Neural progenitor cell (in vitro differentiated cells): ENCODE measurements around the gene CHST12. TPM values are rescaled to one million over a fixed set of nuclear protein-coding genes. Genes with fewer than 3 reads are reported as not detected.
A peak's percentile ranks its signal among the peaks of the same experiment; 100 is the strongest.

Experiments used
- DNase-seq: peaks from one replicate; pipeline ENCODE4 v3.0.0-alpha.2; 2016; ENCODE audit warnings: low spot score
- H2AFZ ChIP-seq: fragments of 200-600 bp; sonication (generic); replicated peaks from 2 replicates; pipeline ENCODE4 v1.6.1; 2016; ENCODE audit warnings: antibody characterized with exemption
- H3F3A ChIP-seq: fragments of 200-600 bp; sonication (generic); 2 replicates; pipeline ENCODE4 v1.6.1; 2016; ENCODE audit warnings: antibody characterized with exemption, low read depth
- H3K27ac ChIP-seq: fragments of 200-600 bp; sonication (generic); 2 replicates; pipeline ENCODE4 v1.5.1; 2016; ENCODE audit warnings: mild to moderate bottlenecking
- H3K27me3 ChIP-seq: fragments of 200-600 bp; sonication (generic); 2 replicates; pipeline ENCODE4 v1.6.1; 2016; ENCODE audit warnings: mild to moderate bottlenecking, moderate library complexity
- H3K36me3 ChIP-seq: fragments of 200-600 bp; sonication (generic); 2 replicates; pipeline ENCODE4 v1.5.1; 2016
- H3K4me1 ChIP-seq: fragments of 200-600 bp; sonication (generic); 2 replicates; pipeline ENCODE4 v1.6.1; 2016; ENCODE audit warnings: mixed run types
- H3K4me2 ChIP-seq: fragments of 200-600 bp; sonication (generic); 2 replicates; pipeline ENCODE4 v1.6.1; 2016
- H3K4me3 ChIP-seq: fragments of 200-600 bp; sonication (generic); 2 replicates; pipeline ENCODE4 v1.5.1; 2016
- H3K79me2 ChIP-seq: fragments of 200-600 bp; sonication (generic); 2 replicates; pipeline ENCODE4 v1.6.1; 2016; ENCODE audit warnings: low read depth
- H3K9ac ChIP-seq: fragments of 200-600 bp; sonication (generic); 2 replicates; pipeline ENCODE4 v1.6.1; 2016
- H3K9me3 ChIP-seq: fragments of 200-600 bp; sonication (generic); 2 replicates; pipeline ENCODE4 v1.5.1; 2016; ENCODE audit warnings: low read depth
- H4K20me1 ChIP-seq: fragments of 200-600 bp; sonication (generic); 2 replicates; pipeline ENCODE4 v1.6.1; 2016; ENCODE audit warnings: low read depth
- H3K27ac Mint-ChIP-seq: 3 replicates; pipeline ENCODE4 v1.8.0; 2021; ENCODE audit warnings: mixed read lengths
- H3K27me3 Mint-ChIP-seq: 2 replicates; pipeline ENCODE4 v1.8.0; 2022; ENCODE audit warnings: low read depth, mild to moderate bottlenecking, inconsistent platforms, moderate library complexity, mixed read lengths; ENCODE audit not compliant: insufficient read depth
- H3K36me3 Mint-ChIP-seq: 3 replicates; pipeline ENCODE4 v1.8.0; 2021; ENCODE audit warnings: mixed read lengths
- H3K4me1 Mint-ChIP-seq: 3 replicates; pipeline ENCODE4 v1.8.0; 2021; ENCODE audit warnings: mixed read lengths
- H3K4me3 Mint-ChIP-seq: 3 replicates; pipeline ENCODE4 v1.8.0; 2021; ENCODE audit warnings: mild to moderate bottlenecking, moderate library complexity, mixed read lengths
- H3K9me3 Mint-ChIP-seq: 3 replicates; pipeline ENCODE4 v1.8.0; 2020; ENCODE audit warnings: mixed read lengths
- CTCF ChIP-seq: fragments of 200-600 bp; sonication (generic); IDR thresholded peaks from 2 replicates; pipeline ENCODE4 v1.5.1; 2017; ENCODE audit warnings: antibody characterized with exemption, mild to moderate bottlenecking
- EZH2 ChIP-seq: fragments of 200-600 bp; sonication (generic); IDR thresholded peaks from 2 replicates; pipeline ENCODE4 v1.6.1; 2017; ENCODE audit warnings: antibody characterized with exemption, mild to moderate bottlenecking, moderate library complexity
- EZH2phosphoT487 ChIP-seq: fragments of 200-600 bp; sonication (generic); IDR thresholded peaks from 2 replicates; pipeline ENCODE4 v1.6.1; 2017; ENCODE audit warnings: antibody characterized with exemption
- total RNA-seq: library from RNA; depleted of rRNA; stranded (reverse); fragments of >200 nt; gene quantifications from 2 replicates; pipeline ENCODE4 v1.2.3, GENCODE V29; 2015; ENCODE audit warnings: low replicate concordance

Gene CHST12
- total RNA-seq, 1 donor from 2014 or later: 0.43 TPM

- peaks cover 85% of the 10 kb centered on the region for H3K79me2 ChIP-seq
- peaks cover 3% of the 10 kb centered on the region for H3K36me3 Mint-ChIP-seq
These were observed 48.3 kb upstream of the CHST12 start for GRCh38 chr7:2354939-2355704.

GRCh38 chr7:2355705-2356008 lies 47.8 kb upstream of the CHST12 start:
- Histone ChIP-seq H2AFZ (no peak overlapping the region), H3F3A (no peaks in the 10 kb centered on the region), H3K79me2 (peaks cover 88% of the 10 kb centered on the region), H3K36me3 (no peaks in the 10 kb centered on the region), H3K4me3 (peak overlapping the region; percentile 74), H3K4me1 (peaks cover 14% of the 10 kb centered on the region), H3K27ac (no peak overlapping the region), H3K27me3 (no peaks in the 10 kb centered on the region), H3K9ac (peak overlapping the region; percentile 96), H3K9me3 (no peaks in the 10 kb centered on the region), H3K4me2 (peak overlapping the region; percentile 82), H4K20me1 (peaks cover 57% of the 10 kb centered on the region)
- Mint-ChIP-seq H3K4me1 (peaks cover 14% of the 10 kb centered on the region), H3K9me3 (no peaks in the 10 kb centered on the region), H3K27me3 (peaks cover 19% of the 10 kb centered on the region), H3K4me3 (peak overlapping the region; percentile 89), H3K36me3 (peaks cover 3% of the 10 kb centered on the region), H3K27ac (peak overlapping the region; percentile 74)
- no peak for TF ChIP-seq CTCF
- no peak for TF ChIP-seq EZH2
- no peak for TF ChIP-seq EZH2phosphoT487
- DNase-seq: peak; percentile 53

More at GRCh38 chr7:2354939-2355704, 48.3 kb upstream of the CHST12 start:
- Histone ChIP-seq H3K27ac (no peak overlapping the region), H3K4me1 (peaks cover 14% of the 10 kb centered on the region), H3K36me3 (no peaks in the 10 kb centered on the region), H3F3A (no peaks in the 10 kb centered on the region), H4K20me1 (peaks cover 52% of the 10 kb centered on the region), H3K27me3 (no peaks in the 10 kb centered on the region), H3K9me3 (no peaks in the 10 kb centered on the region), H2AFZ (no peak overlapping the region), H3K4me2 (peak overlapping the region; percentile 82), H3K9ac (peak overlapping the region; percentile 96), H3K4me3 (peak overlapping the region; percentile 74)
- peaks cover 18% of the 10 kb centered on the region for H3K27me3 Mint-ChIP-seq
- TF ChIP-seq EZH2phosphoT487 (no peak), CTCF (no peak), EZH2 (no peak)
- peak overlapping the region; percentile 94 for H3K4me3 Mint-ChIP-seq
- H3K9me3 Mint-ChIP-seq: no peaks in the 10 kb centered on the region
- H3K4me1 Mint-ChIP-seq: peaks cover 14% of the 10 kb centered on the region
- DNase-seq: no peak
- H3K27ac Mint-ChIP-seq: peak overlapping the region; percentile 74

GRCh38 chr7:2357165-2357564 lies 46.2 kb upstream of the CHST12 start:
- Histone ChIP-seq H3K4me3 (no peak overlapping the region), H3K36me3 (no peaks in the 10 kb centered on the region), H3K9ac (no peak overlapping the region), H3K4me2 (peak overlapping the region; percentile 82), H3K27ac (no peak overlapping the region), H4K20me1 (peaks cover 65% of the 10 kb centered on the region), H3K27me3 (no peaks in the 10 kb centered on the region), H3K4me1 (peaks cover 14% of the 10 kb centered on the region), H3K79me2 (peaks cover 93% of the 10 kb centered on the region), H3K9me3 (no peaks in the 10 kb centered on the region), H3F3A (no peaks in the 10 kb centered on the region), H2AFZ (no peak overlapping the region)
- no peak for DNase-seq
- Mint-ChIP-seq H3K27ac (no peak overlapping the region), H3K27me3 (peaks cover 17% of the 10 kb centered on the region), H3K36me3 (peaks cover 6% of the 10 kb centered on the region), H3K4me1 (peaks cover 17% of the 10 kb centered on the region), H3K9me3 (no peaks in the 10 kb centered on the region), H3K4me3 (peak overlapping the region; percentile 72)
- TF ChIP-seq EZH2phosphoT487: no peak
- TF ChIP-seq EZH2: no peak
- TF ChIP-seq CTCF: no peak
